Osteoblast (primary cell): ENCODE measurements around the gene RHCE. TPM values are rescaled to one million over a fixed set of nuclear protein-coding genes. Genes with fewer than 3 reads are reported as not detected.

Experiments
- DNase-seq: peaks from one replicate; pipeline ENCODE4 v3.0.0; 2011; ENCODE audit warnings: low spot score, mixed read lengths; ENCODE audit not compliant: insufficient read length; ENCODE audit errors: missing footprints
- H2AFZ ChIP-seq: 2 replicates; pipeline ENCODE4 v1.6.0; 2011; ENCODE audit warnings: mild to moderate bottlenecking, low read length
- H3K27ac ChIP-seq: 2 replicates; pipeline ENCODE4 v1.5.1; 2011; ENCODE audit warnings: mild to moderate bottlenecking, low read depth, low read length, moderate library complexity
- H3K27me3 ChIP-seq: 2 replicates; pipeline ENCODE4 v1.6.0; 2012; ENCODE audit warnings: mild to moderate bottlenecking, control low read depth, inconsistent platforms, low read length, moderate library complexity; ENCODE audit not compliant: insufficient read depth
- H3K36me3 ChIP-seq: 2 replicates; pipeline ENCODE4 v1.5.1; 2011; ENCODE audit warnings: mild to moderate bottlenecking, low read length, control low read depth, moderate library complexity; ENCODE audit not compliant: insufficient read depth
- H3K4me1 ChIP-seq: 2 replicates; pipeline ENCODE4 v1.5.1; 2011; ENCODE audit warnings: mild to moderate bottlenecking, low read length, control low read depth, moderate library complexity; ENCODE audit not compliant: insufficient read depth
- H3K4me2 ChIP-seq: 2 replicates; pipeline ENCODE4 v1.6.0; 2011; ENCODE audit warnings: mild to moderate bottlenecking, low read length; ENCODE audit not compliant: insufficient read depth
- H3K4me3 ChIP-seq: fragments of 200-600 bp; sonication (generic); 3 replicates; pipeline ENCODE4 v1.5.1; 2012; ENCODE audit warnings: mild to moderate bottlenecking, low read length, inconsistent platforms; ENCODE audit not compliant: insufficient read depth
- H3K79me2 ChIP-seq: 2 replicates; pipeline ENCODE4 v1.6.0; 2012; ENCODE audit warnings: mild to moderate bottlenecking, low read length, control low read depth, inconsistent platforms; ENCODE audit not compliant: insufficient read depth
- H3K9me3 ChIP-seq: 2 replicates; pipeline ENCODE4 v1.5.1; 2011; ENCODE audit warnings: low read depth, low read length, control low read depth
- H4K20me1 ChIP-seq: 2 replicates; pipeline ENCODE4 v1.6.0; 2012; ENCODE audit warnings: mild to moderate bottlenecking, low read length, control low read depth; ENCODE audit not compliant: insufficient read depth
- CTCF ChIP-seq: IDR thresholded peaks from 2 replicates; pipeline ENCODE4 v1.5.1; 2011; ENCODE audit warnings: mild to moderate bottlenecking, low read depth, low read length, moderate library complexity; ENCODE audit errors: extremely low read depth
- total RNA-seq: library from RNA; depleted of rRNA; stranded (reverse); fragments of >200 nt; gene quantifications from 2 replicates; pipeline ENCODE4 v1.2.3, GENCODE V29; 2012

RHCE gene
- total RNA-seq, 1 donor: 0.72 TPM

- Histone ChIP-seq H3K79me2 (peaks cover 72% of the 10 kb centered on the region), H3K4me1 (peaks cover 5% of the 10 kb centered on the region), H3K27me3 (no peaks in the 10 kb centered on the region), H2AFZ (no peak overlapping the region), H3K36me3 (peaks cover 82% of the 10 kb centered on the region), H4K20me1 (peaks cover 2% of the 10 kb centered on the region), H3K4me2 (no peak overlapping the region), H3K4me3 (no peak overlapping the region), H3K9me3 (no peaks in the 10 kb centered on the region), H3K27ac (no peak overlapping the region)
- no peak for DNase-seq
- TF ChIP-seq CTCF: no peak
These were observed 71.0 kb downstream of the RHCE start for GRCh38 chr1:25349606-25350005.

- no peak for DNase-seq
- Histone ChIP-seq H3K4me1 (peaks cover 23% of the 10 kb centered on the region), H3K27ac (no peak overlapping the region), H3K4me3 (no peak overlapping the region), H3K36me3 (peaks cover 69% of the 10 kb centered on the region), H3K27me3 (no peaks in the 10 kb centered on the region), H3K4me2 (no peak overlapping the region), H3K79me2 (peaks cover 79% of the 10 kb centered on the region), H4K20me1 (peaks cover 7% of the 10 kb centered on the region), H3K9me3 (no peaks in the 10 kb centered on the region), H2AFZ (no peak overlapping the region)
- TF ChIP-seq CTCF: no peak
These were observed 73.1 kb downstream of the RHCE start for GRCh38 chr1:25347556-25347955.

- H3K36me3 ChIP-seq: peaks cover 43% of the 10 kb centered on the region
- peaks cover 91% of the 10 kb centered on the region for H3K79me2 ChIP-seq
- DNase-seq: no peak
- no peak for TF ChIP-seq CTCF
- peak overlapping the region; percentile 54 for H3K4me2 ChIP-seq
- H3K4me1 ChIP-seq: peaks cover 46% of the 10 kb centered on the region
- H3K27me3 ChIP-seq: no peaks in the 10 kb centered on the region
- peaks cover 9% of the 10 kb centered on the region for H4K20me1 ChIP-seq
- H3K4me3 ChIP-seq: peak overlapping the region; percentile 21
- H3K27ac ChIP-seq: peak overlapping the region; percentile 74
- H3K9me3 ChIP-seq: no peaks in the 10 kb centered on the region
- H2AFZ ChIP-seq: no peak overlapping the region
These were observed 76.8 kb downstream of the RHCE start for GRCh38 chr1:25343872-25344271.

DNA sequence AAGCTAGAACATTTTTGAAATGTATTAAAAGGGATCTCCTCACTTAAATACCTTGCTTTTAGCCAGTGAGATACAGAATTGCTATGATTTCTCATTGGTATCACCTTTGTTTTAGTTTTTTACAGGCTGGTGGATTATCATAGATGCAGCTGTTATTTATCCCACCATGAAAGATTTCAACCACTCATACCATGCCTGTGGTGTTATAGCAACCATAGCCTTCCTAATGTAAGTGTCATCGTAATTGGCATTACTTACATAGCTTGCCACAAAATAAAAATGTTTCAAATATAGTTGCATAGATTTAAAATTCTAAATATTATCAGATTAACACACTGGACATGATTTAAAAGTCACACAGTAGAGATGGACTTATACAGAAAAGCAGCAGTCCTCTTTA, 77.8 kb downstream of the RHCE start:
- no peak overlapping the region for H3K4me3 ChIP-seq
- no peak for TF ChIP-seq CTCF
- H3K36me3 ChIP-seq: peaks cover 34% of the 10 kb centered on the region
- peaks cover 46% of the 10 kb centered on the region for H3K4me1 ChIP-seq
- H3K27me3 ChIP-seq: no peaks in the 10 kb centered on the region
- peak overlapping the region; percentile 74 for H3K27ac ChIP-seq
- peaks cover 90% of the 10 kb centered on the region for H3K79me2 ChIP-seq
- H3K4me2 ChIP-seq: no peak overlapping the region
- H2AFZ ChIP-seq: no peak overlapping the region
- H4K20me1 ChIP-seq: peaks cover 7% of the 10 kb centered on the region
- no peak for DNase-seq
- no peaks in the 10 kb centered on the region for H3K9me3 ChIP-seq
